GM18517 (cell line): ENCODE data around the gene VSX1.
A peak's percentile ranks its signal among the peaks of the same experiment; 100 is the strongest.

ENCODE experiments used
- ATAC-seq: cut with Tn5 transposase; IDR thresholded peaks from one replicate; pipeline ENCODE4 v1.9.1; 2021; ENCODE audit warnings: mild to moderate bottlenecking, moderate library complexity; ENCODE audit not compliant: unreplicated experiment

VSX1 gene

GRCh38 chr20:25042531-25043498 is 39.1 kb downstream of the VSX1 start:
- ATAC-seq: peak; percentile 99

DNA sequence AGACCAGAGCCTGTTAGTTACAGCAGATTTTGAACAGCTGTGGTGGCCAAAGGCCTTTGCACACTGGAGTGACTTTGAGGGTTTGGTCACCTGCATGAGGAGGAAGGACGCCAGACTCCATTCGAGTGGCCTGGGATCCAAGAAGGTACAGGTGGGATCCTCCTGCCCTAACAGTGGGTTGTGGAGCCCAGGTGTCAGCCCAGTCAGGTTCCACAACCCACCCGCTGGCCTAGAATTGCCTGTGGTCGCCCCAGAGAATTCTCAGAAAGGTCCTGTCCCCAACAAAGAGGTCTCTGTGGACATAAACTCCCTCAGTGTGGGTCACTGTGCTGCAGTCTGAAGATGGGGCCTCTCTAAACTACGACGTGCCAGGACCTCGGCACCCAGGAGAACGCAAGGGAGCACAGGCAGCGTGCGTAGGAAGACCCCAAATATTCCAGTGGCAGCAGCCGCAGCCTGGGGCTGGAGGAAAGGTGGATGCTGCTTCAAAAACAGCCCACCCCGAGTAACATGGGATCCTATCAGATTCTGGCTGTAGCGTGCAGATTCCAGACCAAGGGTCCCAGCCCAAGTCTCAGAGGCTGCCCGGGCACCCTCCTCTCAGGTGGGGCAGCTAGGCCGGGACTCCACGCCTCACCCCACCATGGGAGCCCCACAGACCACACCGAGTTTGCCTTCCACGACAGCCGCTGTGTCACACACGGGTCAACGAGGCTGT is 40.0 kb downstream of the VSX1 start:
- ATAC-seq: no peak

GRCh38 chr20:25040438-25040831 is 41.5 kb downstream of the VSX1 start:
- no peak for ATAC-seq

- no peak for ATAC-seq
Observed at GRCh38 chr20:25039697-25040437, 42.1 kb downstream of the VSX1 start.

DNA sequence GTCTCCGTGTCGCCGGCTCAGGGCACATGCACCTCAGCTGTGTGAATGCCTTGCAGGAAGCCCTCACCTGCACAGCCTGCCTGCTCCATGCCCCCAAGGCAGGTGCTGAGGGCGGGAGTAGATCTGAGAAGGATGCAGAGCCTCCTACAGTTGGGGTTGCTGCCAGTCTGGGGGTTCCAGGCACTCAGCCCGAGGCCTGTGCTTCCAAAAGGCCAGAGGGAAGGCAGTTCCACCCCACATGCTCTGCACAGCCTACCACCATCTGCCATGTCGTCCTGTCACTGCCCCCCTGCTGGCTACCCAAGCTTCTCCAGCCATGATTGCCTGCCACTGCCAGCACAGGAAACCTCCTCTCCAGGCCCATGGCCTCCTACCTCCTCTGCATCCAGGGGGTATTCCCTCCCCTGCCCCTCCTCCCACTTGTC is 43.3 kb downstream of the VSX1 start:
- ATAC-seq: no peak

DNA sequence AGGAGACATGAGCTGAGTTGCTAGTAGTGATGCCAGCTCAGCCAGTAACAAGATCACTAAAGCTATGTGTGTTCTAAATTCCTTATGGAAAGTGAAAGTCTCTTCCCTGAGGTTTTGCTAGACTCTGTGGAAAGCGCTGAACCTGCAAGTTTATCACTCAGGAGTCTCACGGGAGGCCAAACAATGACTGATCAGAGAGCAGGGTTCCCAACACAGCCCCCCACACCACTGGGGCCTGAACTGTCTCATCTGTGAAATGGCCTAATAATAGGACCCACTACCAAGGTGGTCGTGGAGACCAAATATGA is 43.9 kb downstream of the VSX1 start:
- ATAC-seq: no peak

- no peak for ATAC-seq
Observed at GRCh38 chr20:25037288-25038102, 44.4 kb downstream of the VSX1 start.

DNA sequence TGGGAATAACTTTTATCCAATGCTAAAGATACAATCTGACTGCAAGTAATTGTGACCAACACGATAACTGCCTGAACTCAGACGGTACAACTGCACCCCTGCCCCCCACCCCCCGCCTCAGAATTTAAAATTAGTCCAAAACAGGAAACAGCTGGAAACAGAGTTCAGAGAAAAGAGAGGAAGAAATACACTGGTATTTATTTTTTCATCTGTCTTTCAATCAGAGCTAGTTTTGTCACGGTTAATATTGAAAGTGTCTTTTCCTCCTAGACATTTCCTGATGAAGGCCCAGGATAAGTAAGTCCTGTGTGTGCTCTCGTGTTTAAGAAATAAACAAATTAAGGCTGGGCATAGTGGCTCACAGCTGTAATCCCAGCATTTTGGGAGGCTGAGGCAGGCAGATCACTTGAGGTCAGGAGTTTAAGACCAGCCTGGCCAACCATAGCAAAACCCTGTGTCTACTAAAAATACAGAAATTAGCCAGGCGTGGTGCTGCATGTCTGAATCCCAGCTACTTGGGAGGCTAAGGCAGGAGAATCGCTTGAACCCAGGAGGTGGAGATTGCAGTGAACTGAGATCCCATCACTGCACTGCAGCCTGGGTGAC is 45.5 kb downstream of the VSX1 start:
- ATAC-seq: no peak

- ATAC-seq: no peak
Observed at GRCh38 chr20:25035921-25036320, 46.0 kb downstream of the VSX1 start.

DNA sequence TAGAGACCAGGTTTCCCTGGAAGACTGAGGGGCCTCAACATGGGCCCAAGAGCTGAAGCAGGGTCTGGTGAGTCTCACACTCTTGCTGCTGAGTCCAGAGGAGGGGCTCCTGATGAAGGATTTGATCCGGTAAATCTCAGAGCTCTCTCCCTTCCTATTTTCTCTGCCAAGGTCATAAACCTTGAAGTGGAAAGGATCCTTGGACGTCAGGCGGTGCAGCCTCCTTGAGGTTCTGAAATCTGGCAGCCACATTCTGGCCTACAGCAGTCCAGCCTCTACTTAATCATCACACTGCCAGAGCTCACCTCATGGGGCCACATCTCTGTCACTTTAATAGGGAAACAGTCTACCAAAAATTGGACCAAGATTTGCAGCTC is 48.0 kb downstream of the VSX1 start:
- no peak for ATAC-seq

DNA sequence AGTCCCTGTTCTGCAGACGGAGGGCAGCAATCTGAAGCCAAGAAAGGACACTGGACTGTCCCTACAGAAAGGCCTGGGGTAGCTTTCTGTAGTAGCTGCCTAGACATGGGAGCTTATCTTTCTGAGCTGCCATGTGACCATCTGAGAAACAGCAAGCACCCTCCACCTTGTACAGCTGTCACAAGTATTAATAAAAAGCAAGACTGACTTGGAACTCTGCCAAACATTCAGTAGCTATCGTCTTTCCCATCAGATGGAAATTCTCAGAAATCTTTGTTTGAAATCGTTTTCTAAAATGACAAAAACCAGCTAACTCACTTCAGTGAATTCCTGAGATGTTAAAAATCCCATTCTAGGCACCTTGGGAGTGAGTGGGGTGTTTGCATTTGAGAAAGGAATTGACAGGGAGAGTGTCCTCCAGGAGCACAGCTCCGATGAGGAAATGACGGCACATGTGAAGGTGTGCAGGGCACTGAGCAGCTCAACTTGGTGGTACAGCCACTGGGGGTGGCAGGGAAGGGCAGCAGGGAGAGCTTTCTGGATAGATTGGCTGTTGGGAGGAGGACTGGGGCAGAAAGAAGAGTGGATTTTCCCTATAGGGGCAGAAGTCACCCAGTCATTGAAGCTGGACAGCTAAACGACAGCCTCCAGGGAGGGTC is 48.5 kb downstream of the VSX1 start:
- ATAC-seq: no peak

DNA sequence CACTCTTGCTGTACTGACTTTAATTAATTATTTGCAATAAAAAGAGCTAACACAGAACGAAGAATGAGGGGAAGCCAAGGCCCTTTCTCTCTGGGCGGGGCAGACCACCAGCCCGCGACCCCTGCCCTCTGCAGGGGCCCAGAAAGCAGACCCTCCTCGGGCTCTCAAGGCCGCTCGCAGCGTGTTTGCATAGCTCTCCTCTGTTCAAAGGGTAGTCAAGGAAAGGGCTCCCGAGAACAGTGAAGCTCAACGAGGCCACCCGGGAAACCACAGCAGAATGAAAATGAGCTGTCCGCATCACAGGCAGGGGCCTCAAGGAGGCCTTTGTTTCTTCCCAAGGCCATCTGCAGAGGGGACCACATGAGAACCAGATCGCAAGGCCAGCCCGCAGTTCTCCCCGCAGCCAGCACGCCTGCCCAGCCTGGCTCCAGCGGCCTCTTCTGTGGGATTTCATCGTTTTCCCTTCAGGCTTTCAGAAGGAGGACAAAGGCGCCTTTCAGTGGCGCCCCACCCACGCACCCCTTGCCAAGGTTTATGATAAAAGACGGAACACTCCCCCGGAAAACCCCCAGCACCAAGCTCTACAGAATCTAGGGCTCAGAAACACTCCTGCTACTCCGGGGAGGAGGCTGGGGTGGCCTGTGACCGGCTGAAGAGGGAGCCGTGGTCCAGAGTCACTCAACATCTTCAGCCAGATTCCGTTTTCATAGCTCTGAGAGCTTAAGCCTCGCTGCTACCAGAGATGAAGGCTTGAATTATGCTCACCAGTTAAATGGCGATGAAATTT is 49.3 kb downstream of the VSX1 start:
- ATAC-seq: no peak

DNA sequence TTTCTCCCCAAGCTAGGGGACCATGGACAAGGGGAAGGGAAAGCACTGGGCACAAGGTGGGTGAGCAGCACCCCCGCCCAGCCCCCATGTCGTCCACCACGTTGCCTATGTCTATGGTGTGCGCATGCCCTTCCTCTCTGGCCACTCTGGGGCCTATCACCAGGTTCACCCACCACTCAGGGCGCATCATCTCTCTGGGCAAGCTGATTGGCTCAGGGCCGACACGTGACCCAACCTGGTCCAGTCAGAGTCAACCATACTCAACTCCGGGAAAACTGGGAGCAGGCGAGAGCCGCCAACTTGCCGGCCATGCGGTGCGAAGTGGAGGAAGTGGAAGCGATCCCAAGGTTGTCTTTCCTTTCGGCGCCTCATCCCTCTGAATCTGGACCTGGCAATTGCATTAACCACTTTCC is 49.9 kb downstream of the VSX1 start:
- ATAC-seq: no peak

DNA sequence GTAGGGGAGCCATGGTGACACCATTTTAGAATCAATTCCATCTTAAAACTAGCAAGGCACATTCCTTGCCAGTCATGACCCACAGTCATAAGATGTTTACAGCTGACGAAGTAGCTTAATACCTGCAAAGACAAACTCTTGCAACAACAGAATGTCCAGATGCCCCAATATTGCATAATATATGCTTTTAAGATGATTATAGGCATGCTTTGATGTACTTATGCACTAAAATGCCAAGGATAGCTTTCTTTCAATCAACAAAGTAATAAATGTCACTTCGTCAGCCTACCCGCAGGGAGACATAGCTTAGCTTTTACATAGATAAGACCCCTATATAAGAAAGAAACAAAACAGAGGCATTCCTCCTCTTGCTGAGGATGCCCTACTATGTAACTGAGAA is 50.7 kb downstream of the VSX1 start:
- no peak for ATAC-seq

DNA sequence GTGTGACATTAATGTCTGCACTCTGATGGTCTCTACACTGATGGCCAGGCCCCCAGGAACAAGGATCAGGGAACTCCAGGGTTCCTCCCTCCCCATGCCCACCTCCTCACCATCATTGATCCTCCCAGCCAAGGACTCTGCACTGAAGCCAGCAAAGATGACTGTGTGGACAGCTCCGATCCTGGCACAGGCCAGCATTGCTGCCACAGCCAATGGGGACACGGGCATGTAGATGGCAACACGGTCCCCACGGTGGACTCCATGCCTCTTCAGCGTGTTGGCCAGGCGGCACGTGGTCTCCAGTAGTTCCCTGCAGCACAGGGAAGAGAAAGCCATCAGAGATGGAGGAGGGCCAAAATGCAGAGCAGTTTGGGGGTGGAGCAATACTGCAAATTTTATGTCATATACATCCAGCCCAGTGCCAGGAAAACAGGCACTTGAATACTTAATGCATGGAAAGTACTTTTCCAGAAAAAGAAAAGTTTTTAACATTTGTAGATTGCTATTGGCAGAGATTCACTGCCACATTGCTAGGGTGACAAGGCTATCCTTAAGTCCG is 51.2 kb downstream of the VSX1 start:
- ATAC-seq: no peak

- ATAC-seq: no peak
Observed at GRCh38 chr20:25030007-25030648, 51.8 kb downstream of the VSX1 start.

- ATAC-seq: no peak
Observed at GRCh38 chr20:25025986-25026605, 55.8 kb downstream of the VSX1 start.
